Measurements from ENCODE around the gene NDP. TPM values are rescaled to one million over a fixed set of nuclear protein-coding genes. Genes with fewer than 3 reads are reported as not detected.
A peak's percentile ranks its signal among the peaks of the same experiment; 100 is the strongest.
"Not testable (repeated sequence)": the region's sequence is repeated elsewhere in the genome, so short reads cannot be mapped to it uniquely, and the experiment has no call there.

Gene NDP
- polyA plus RNA-seq, 1 donor, result 1.1 TPM

DNA sequence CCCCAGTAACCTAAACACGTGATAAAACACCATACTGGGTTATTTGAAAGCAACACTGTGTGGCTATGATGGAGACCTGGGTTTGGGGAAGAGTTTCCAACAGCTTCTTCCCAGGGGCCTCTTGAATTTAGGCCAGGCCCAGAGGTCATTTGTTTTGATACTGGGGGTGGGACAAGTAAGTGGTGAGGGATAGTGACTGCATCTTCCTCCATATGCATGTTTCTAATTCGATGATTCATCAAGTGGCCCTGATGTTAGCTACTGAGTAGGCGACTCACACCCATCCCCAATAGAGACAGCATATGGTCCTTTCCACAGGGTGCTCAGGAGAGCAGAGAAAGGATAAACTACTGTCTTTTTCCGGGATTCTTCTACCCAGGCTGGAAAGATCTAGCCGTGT, 2.7 kb downstream of the NDP start:
- no peak for DNase-seq

DNA sequence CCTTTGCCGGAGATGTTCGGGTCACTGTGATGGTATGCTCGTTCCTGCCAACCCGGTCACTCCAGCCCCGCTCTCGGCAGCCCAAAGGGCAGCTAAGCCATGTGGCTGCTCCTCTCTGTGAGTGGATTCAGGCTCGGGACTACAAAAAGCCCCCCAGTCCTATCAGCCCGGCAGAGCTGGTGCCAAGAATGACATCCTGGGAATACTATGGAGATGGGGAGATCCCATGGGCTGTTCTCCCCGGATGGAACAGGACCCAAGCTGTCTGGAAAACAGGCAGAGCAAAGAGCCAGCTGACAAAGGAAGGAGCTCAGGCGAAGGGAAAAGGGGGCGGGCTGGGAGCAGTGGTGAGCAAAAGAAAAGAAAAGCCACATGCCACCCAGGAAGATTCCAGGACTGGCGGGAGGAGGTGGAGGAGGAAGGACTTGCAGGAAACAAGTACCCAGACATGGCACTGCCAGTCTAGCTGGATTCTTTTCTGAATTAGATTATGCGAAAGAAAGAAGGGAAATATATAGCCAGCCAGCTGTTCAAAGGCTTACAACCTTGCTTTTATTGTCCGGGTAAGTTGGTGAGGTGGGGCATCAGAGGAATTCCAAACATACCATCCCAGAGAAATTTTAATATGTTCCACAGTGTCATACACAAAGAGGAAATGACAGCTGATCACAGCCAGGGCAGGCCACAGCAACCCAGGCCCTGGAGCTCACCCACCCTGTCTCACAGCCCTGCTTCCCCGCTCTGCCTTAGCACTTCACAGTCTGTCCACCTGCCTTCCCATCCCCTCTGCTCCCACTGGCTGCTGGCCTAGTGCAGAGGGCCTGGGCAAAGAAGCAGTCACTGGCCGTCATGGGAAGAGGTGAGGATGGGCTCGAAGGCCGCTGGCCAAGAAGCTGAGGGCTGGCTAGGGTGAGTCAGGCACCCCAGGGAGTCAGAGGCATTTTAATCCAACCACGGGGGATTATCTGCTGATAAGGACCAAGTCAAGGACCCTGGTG, 3.4 kb downstream of the NDP start:
- no peak for DNase-seq

DNA sequence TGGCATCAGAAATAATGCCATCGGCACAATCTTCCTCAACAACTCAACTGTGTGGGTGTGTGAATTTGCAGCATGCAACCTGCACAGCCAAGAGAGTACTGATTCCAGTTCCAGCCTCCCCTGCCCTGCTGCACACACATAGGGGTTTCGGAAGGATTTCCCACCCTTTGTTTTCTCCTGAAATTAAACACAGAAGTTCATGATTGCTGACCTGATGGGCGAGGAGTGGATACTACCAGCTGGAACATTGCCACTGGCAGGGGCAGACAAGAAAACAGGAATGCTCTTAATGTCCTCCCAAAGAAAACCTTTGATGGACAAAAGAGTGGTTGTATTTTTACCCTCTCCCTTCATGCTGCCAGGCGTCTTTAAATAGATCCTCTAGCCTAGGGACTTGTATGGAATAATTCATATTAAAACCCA, 4.8 kb downstream of the NDP start:
- DNase-seq, result no peak

DNA sequence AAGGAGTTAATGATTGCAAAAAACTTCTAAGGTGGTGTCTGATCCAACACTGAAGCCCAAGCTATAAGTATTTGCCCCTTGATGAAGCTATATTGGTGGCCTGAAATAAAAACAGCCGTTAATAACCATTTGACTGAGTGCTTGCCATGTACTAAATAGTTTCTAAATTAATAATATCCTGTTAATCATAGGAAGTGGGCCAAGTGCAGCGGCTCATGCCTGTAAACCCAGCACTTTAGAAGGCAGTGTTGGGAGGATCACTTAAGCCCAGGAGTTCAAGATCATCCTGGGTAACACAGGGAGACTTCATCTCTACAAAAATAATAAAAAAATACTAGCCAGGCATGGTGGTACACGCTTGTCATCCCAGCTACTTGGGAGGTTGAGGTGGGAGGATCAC, 8.3 kb downstream of the NDP start:
- no peak for DNase-seq

DNA sequence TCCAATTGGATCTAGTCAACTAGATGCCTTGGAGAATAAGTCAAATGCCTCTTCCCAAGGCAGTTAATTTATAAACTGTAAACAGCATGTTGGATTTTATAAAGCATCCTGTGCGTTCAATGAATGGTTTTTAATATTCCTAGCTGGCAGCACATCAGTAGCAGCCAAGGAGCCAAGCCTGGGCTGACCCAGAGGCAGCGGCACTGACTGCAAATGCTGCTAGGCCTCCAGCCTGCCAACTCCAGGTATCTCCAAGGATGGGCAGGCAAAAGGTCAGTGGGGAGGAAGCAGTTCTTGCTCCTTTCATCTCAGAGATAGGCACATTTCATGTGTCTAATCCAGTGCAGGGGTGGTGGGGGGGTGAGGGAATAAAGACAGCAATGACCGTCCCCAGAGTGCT, 9.5 kb downstream of the NDP start:
- DNase-seq, result no peak

DNA sequence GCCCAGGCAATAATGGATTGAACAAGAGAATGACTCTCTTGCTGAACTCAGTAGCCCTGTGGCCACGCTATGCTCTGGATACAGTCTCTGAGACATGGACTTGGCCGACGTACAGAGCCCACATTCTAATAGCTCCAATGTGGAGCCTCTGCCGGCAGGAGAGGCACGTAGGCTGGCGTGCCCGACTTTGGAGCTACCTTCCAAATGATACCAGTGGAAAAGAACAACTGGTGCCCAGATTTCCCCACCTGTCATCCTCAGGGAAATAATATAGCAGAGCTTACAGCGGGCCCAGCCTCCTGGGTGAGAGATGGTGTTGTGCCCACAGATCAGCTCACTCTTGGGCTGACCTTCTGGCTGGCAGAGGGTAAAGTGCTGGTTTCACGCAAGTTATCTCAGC, 10.6 kb downstream of the NDP start:
- no peak for DNase-seq

DNA sequence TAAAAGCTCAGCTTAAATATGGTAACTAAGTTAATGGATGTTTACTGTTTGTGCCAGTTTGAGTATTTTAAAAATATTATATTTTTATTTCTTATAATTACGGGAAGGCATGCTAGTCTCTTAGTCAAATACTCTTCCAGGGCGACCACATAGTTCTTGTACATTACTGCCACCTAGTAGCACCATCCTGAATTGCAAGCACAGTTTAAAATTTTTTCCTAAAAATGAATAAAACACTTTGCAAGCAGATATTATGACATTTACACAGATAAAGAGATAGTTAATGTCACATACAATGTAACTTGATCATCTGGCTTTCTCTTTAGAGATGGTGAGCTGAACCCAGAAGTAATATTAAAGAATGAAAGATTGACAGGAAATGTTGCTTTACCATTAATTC, 11.5 kb downstream of the NDP start:
- DNase-seq, result no peak

DNA sequence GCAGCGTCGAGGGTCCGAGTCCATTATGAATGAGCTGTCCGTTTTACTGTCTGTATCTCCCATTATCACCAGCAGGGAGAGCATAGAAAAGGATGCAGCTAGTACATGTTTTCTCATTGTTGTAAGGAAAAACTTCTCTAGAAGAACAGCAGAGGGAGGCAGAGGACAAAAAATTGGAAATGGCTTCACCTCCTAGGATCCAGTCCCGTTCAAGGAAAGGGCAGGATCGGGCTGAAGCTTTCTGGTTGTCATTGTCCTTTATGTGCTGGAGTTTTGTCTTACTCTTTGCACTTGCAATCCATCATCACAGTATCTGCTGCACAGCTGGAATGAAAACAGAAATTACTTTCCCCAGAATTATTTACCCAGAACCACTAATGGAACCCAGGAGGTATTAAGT, 14.7 kb downstream of the NDP start:
- peak; percentile 56 for DNase-seq

DNA sequence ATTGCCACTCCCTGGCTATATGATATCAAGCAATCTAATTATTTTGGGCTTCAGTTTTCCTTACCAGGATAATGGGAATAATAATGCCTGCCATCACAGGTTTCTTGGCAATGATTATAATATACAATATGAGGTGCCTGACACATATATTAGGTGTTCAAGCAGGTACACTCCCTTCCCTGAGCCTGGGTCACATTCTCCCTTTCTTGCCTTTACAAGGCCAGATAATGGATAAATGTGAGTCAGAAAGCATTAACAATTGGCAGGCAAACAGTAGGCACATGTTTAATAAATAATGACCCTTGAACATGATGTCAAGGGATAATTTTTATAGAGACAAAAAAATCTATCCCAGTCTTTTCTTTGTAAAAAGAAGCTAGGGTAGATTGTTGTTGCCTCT, 17.2 kb downstream of the NDP start:
- DNase-seq, result no peak

DNA sequence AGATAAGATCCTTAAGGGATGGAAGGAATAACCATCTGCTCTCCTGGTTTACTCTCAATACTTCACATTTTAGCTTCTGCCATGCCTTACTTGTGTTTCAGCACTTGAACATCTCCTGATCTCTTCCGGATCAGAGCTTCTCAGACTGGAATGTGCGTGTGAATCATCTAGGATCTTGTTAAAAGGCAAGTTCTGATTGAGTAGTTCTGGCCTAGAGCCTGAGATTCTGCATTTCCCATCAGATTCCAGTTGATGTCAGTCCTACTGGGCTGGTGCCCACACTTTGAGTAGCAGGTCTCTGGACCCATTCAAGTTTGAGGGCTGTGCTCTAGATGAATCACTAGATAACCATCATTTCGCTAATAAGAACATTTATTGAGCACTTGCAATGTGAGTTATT, 20.0 kb downstream of the NDP start:
- DNase-seq, result no peak

DNA sequence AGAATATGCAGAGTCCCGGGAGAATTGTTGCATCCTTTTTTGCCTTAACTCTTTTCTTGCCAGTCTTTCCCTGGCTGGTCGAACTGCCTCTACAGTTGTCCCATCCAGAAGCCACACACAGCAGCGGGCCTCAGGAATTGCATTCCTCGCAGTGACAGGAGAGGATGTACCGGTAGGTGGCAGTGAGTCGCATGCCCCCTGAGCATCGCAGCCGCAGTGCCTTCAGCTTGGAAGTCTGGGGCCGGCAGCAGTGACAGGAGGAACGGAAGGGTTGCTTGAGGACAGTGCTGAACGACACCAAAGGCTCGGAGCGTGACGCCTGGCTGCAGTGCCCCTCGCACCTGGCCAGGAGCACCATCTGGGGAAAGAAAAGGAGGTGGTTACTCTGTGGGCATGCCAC, 23.5 kb downstream of the NDP start:
- no peak for DNase-seq

DNA sequence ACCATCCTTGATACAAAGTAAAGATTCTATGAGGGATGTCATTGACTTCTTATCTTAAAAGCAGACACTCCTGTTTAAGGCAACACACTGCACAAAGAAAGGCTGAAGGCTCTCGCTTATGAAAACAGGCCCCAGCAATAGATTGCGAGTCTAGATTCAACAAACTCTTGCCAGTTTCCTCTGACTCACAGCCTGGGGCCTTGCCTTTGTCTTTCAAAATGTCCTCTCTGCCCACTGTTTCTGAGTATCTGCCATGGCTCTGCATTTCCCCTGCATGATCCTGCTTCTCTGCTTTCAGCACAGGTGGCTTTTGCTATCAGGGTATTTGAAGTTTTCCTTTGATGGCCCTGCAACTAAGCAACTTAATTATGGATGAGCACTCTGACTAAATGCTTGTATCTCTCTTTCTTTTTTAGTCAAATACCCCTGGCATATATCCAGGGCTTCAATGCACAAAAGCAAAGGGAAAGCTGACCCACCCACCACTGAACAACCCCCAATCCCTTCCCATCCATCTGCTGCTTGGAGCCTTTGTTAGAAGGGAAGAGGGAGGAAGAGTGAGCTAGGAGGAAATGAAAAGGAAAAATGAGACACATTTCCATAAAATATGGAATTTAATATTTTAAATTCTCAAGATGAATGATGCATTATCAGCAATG, 32.2 kb downstream of the NDP start:
- no peak for DNase-seq

DNA sequence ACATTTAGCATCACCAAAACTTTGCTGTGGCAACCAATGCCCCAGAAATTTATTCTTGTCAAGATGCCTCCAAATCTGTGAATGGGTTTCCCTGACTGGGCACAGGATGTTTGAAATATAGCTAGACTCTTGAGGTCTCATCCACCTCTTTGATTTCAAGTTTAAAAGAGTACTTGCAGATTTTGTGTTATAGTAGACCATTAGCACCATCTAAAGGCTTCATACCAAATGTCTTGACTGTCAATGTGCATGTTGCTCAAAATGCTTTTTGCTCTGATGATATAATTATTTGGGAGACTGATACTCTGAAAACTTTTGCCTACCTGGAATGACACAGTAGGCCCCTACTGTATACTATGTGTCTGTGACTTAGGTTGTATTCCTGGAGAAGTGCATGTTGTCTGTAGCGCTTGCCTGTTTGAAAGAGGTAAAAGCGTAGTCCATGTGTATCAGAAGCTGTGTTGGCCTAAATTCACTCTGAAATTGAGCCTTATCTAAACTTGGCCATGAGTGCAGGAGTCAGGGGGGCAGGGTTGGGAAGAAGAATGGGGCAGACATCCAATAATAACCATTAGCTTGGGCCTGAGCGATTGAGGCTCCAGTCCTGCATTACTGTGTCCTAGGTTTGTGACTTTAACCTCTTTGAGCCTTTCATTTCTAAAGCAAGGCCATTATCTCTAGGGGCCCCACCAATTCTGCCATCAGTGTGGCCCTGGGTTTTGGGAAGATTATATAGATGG, 33.8 kb downstream of the NDP start:
- DNase-seq, result no peak

DNA sequence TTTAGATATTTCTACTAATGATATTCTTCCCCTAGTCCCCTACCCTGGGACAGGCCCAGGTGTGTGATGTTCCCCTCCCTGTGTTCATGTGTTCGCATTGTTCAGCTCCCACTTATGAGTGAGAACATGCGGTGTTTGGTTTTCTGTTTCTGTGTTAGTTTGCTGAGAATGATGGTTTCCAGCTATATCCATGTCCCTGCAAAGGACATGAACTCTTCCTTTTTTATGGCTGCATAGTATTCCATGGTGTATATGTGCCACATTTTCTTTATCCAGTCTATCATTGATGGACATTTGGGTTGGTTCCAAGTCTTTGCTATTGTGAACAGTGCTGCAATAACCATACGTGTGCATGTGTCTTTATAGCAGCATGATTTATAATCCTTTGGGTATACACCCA, 51.2 kb downstream of the NDP start:
- not testable (repeated sequence) for DNase-seq

DNA sequence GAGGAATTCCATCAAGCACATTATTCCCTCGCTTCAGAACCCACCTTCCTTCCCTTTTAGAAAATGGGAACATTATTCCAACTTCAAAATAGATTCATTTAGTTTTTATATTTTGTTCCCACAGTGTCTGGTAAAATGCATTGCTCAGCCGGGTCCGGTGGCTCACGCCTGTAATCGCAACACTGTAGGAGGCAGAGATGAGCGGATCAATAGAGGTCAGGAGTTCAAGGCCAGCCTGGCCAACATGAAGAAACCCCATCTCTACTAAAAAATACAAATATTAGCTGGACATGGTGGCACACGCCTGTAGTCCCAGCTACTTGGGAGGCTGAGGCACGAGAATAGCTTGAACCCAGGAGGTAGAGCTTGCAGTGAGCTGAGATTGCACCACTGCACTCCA, 62.4 kb downstream of the NDP start:
- not testable (repeated sequence) for DNase-seq

DNA sequence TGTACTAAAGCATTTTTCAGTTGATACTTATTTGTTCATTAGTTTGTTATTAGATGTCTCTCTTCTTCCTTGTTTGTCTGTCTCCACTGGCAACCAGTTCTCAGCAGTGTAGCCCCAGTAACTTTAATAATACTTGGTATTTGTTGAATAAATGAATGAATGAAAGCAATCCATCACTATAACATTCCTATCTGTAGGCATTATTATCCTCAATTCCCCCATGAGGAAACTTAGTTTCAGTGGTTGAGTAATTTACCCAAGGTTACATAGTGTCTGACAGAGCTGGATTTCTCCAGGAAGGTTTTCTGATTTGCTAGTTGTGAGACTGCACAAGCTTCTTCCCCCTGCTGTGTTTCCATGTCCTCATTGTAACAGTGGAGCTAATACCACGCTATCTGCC, 63.2 kb downstream of the NDP start:
- DNase-seq, result no peak

DNA sequence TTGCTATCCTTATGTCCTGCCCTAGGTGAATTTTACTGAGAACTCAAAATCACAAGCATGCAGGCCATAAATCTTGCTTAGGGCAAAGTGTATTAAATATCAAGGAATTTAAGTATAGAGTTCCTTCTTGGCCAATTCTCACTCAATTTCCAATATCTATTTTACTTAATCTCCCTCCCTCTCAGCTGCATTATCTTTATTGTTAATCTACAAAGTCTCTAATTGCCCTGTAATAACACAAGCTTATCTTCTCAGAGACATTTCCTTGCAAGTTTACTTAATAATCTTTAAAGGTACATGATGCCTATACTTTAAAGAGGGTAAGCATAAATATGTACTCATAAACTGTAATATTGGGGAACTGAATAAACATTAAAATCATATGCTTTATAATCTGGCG, 64.0 kb downstream of the NDP start:
- DNase-seq, result no peak

DNA sequence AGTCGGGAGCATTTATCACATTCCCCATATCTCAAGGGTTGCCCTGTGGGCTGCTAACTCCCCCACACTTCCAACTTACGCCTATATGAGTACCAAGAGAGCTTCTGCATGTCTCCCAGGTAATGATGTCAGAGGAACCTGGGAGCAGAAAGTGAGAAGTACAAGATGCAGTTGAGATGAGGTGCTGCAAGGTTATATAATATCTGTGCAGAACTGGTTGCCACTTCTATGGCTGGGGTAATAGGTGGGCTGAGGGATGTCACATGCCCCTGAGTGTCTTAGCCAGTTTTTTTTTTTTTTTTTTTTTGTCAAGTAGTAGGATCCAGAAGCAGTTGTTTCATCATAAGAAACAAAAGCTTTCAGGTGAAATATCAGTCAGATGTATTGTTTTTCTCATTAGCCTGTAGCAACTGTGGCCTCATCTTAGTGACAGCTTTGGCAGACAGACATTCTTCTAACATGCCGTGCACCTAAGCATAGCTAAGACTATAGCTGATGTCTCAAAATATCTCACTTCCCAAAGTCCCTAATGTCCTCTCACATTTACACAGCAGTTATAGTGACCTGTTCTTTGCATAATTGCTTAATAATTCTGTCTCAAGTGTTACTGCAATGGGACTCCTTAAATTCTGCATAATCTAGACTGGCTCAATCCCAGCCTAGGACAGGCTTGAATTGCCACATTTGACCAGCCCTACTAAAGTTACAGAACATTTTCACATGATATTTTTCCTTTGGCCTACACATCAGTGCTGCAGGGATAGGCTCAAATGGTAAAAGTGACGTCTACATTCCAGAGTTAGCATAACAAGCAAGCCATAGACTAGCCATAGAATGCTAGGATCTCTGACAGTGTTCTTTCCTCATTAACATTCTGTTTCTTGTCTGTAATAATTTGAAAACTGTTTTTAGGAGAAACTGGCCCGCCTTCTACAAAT, 73.0 kb downstream of the NDP start:
- DNase-seq, result no peak
